ENCODE results near the gene KRT24. TPM values are rescaled to one million over a fixed set of nuclear protein-coding genes. Genes with fewer than 3 reads are reported as not detected.

Gene KRT24
- total RNA-seq, 2 donors from 2014 or later, result not detected

DNA sequence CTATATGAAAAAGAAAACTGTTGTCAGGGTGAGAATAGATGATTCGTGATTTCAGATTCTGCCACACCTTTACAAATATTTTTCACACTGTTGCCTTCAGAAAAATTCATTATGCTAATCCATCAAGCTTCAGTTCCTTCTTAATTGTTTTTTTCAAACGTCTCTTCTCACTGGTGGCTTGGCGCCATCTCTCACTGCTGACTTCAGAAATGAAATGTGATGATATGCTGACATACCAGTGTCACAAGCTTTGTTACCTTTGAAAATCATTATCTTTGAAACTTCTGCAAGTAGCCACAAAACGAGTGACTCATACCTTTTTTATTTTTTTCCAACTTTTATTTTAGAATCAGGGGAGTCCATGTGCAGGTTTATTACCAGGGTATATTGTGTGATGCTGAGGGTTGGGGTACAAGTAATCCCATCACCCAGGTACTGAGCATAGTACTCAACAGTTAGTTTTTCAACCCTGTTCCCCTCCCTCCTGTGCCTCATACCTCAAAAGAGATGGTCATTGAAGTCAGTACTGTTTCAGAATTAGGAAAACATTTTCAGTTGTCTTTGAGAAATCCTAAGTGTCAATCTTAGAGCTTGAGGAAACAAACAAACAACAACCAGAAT is 24.5 kb downstream of the KRT24 start:
- Mint-ChIP-seq H3K9me3 (no peaks in the 10 kb centered on the region), H3K27me3 (peaks cover 43 to 67% of the 10 kb centered on the region in 2 donors), H3K36me3 (no peaks in the 10 kb centered on the region), H3K4me1 (ENCODE audit: low read depth in 2 of 2) (peaks cover 0 to 3% of the 10 kb centered on the region in 2 donors), H3K27ac (no peak overlapping the region), H3K4me3 (no peak overlapping the region)
- DNase-seq (ENCODE audit: low spot score) (no peak), ATAC-seq (no peak)

DNA sequence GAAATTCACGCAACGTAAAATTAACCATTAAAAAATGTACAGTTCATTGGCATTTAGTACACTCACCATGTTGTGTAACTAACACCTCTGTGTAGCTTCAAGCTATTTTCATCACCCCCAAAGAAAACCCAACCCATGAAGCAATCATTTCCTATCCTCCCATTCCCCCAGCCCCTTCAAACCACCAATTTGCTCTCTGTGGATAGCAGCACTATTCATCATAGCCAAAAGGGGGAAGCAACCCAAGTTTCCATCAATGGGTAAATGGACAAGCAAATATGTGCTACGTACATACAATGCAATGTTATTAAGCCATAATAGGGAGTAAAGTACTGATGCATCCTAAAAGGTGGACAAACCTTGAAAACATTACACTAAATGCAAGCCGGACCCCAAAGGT is 27.6 kb downstream of the KRT24 start:
- no peak overlapping the region for H3K4me3 Mint-ChIP-seq
- no peak for DNase-seq (ENCODE audit: low spot score)
- no peak for ATAC-seq
- no peaks in the 10 kb centered on the region for H3K9me3 Mint-ChIP-seq
- no peak overlapping the region for H3K27ac Mint-ChIP-seq
- H3K36me3 Mint-ChIP-seq, result no peaks in the 10 kb centered on the region
- H3K27me3 Mint-ChIP-seq, result peaks cover 40 to 70% of the 10 kb centered on the region in 2 donors
- H3K4me1 Mint-ChIP-seq (ENCODE audit: low read depth in 2 of 2), result peaks cover 0 to 3% of the 10 kb centered on the region in 2 donors

GRCh38 chr17:40672654-40673053 is 30.9 kb downstream of the KRT24 start:
- ATAC-seq (no peak), DNase-seq (ENCODE audit: low spot score) (no peak)
- peaks cover 0 to 3% of the 10 kb centered on the region in 2 donors for H3K4me1 Mint-ChIP-seq (ENCODE audit: low read depth in 2 of 2)
- no peaks in the 10 kb centered on the region for H3K9me3 Mint-ChIP-seq
- H3K27me3 Mint-ChIP-seq, result peaks cover 38 to 58% of the 10 kb centered on the region in 2 donors
- H3K4me3 Mint-ChIP-seq, result no peak overlapping the region
- H3K27ac Mint-ChIP-seq, result no peak overlapping the region
- no peaks in the 10 kb centered on the region for H3K36me3 Mint-ChIP-seq

GRCh38 chr17:40671282-40671681 is 32.3 kb downstream of the KRT24 start:
- peaks cover 38 to 50% of the 10 kb centered on the region in 2 donors for H3K27me3 Mint-ChIP-seq
- no peaks in the 10 kb centered on the region for H3K9me3 Mint-ChIP-seq
- peaks cover 0 to 3% of the 10 kb centered on the region in 2 donors for H3K4me1 Mint-ChIP-seq (ENCODE audit: low read depth in 2 of 2)
- DNase-seq (ENCODE audit: low spot score) (no peak), ATAC-seq (no peak)
- H3K36me3 Mint-ChIP-seq, result no peaks in the 10 kb centered on the region
- no peak overlapping the region for H3K27ac Mint-ChIP-seq
- no peak overlapping the region for H3K4me3 Mint-ChIP-seq

DNA sequence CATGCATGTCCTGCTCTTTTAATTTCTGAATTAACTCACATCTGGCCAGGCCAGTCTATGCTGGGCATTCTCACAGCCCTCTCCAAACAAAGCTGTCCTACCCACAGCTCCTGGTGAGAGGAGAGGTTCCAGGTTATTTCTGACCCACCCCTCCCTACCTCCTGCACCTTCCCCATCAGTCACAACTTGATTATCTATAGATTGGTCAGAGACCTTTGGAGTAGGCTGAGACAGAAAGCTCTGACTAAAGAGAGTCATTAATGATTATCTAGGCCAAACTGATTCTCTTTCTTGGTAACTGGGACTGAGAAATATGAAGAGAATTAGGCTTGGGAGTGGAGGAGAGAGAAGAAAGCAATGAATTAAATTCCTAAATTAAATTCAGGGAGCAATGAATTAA is 37.2 kb downstream of the KRT24 start:
- Mint-ChIP-seq H3K27me3 (peaks cover 41 to 52% of the 10 kb centered on the region in 2 donors), H3K36me3 (no peaks in the 10 kb centered on the region), H3K4me3 (no peak overlapping the region), H3K9me3 (no peaks in the 10 kb centered on the region), H3K4me1 (ENCODE audit: low read depth in 2 of 2) (no peaks in the 10 kb centered on the region), H3K27ac (no peak overlapping the region)
- ATAC-seq (no peak), DNase-seq (ENCODE audit: low spot score) (no peak)

GRCh38 chr17:40664582-40665333 is 38.8 kb downstream of the KRT24 start, which contains the start of gene KRT222:
Gene KRT222 (minus strand): TSS chr17:40665177. CDS start chr17:40665099, 78 bp downstream.
- H3K27me3 Mint-ChIP-seq, result peaks cover 35 to 46% of the 10 kb centered on the region in 2 donors

GRCh38 chr17:40663252-40663651 is 40.3 kb downstream of the KRT24 start:
- H3K9me3 Mint-ChIP-seq, result no peaks in the 10 kb centered on the region
- no peak overlapping the region for H3K4me3 Mint-ChIP-seq
- ATAC-seq (no peak), DNase-seq (ENCODE audit: low spot score) (no peak)
- no peak overlapping the region for H3K27ac Mint-ChIP-seq
- H3K27me3 Mint-ChIP-seq, result peaks cover 37 to 52% of the 10 kb centered on the region in 2 donors
- no peaks in the 10 kb centered on the region for H3K4me1 Mint-ChIP-seq (ENCODE audit: low read depth in 2 of 2)
- H3K36me3 Mint-ChIP-seq, result no peaks in the 10 kb centered on the region

More at GRCh38 chr17:40664582-40665333, 38.8 kb downstream of the KRT24 start, which contains the start of gene KRT222:
- DNase-seq (ENCODE audit: low spot score) (no peak), ATAC-seq (no peak)
- Mint-ChIP-seq H3K4me1 (ENCODE audit: low read depth in 2 of 2) (no peaks in the 10 kb centered on the region), H3K27ac (no peak within 1 kb of the TSS), H3K4me3 (no peak within 1 kb of the TSS), H3K9me3 (no peaks in the 10 kb centered on the region), H3K36me3 (no peaks in the 10 kb centered on the region)

- H3K4me3 Mint-ChIP-seq, result no peak overlapping the region
- H3K36me3 Mint-ChIP-seq, result no peaks in the 10 kb centered on the region
- H3K27me3 Mint-ChIP-seq, result peaks cover 25 to 42% of the 10 kb centered on the region in 2 donors
- H3K27ac Mint-ChIP-seq, result no peak overlapping the region
- H3K4me1 Mint-ChIP-seq (ENCODE audit: low read depth in 2 of 2), result no peaks in the 10 kb centered on the region
- H3K9me3 Mint-ChIP-seq, result no peaks in the 10 kb centered on the region
- DNase-seq (ENCODE audit: low spot score), result no peak
- ATAC-seq, result no peak
Measured at GRCh38 chr17:40659911-40660310, 43.6 kb downstream of the KRT24 start.

DNA sequence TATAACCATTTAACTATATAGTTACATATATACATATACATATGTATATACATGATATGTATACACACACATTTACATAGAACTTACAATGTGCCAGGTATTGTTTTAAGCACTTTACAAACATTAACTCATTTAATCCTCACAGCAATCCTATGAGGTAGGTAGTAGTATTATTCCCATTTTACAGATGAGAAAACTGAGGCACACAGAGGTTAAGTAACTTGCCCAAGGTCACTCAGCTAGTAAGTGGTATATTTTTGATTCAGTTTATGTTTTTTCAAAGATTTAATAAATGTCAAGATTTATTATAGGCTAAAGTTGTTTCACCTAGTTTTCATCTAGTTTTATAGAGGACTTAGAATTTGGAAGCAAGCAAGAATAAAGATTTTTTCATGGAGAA is 45.2 kb downstream of the KRT24 start:
- no peaks in the 10 kb centered on the region for H3K4me1 Mint-ChIP-seq (ENCODE audit: low read depth in 2 of 2)
- ATAC-seq, result no peak
- no peaks in the 10 kb centered on the region for H3K9me3 Mint-ChIP-seq
- H3K27me3 Mint-ChIP-seq, result peaks cover 20 to 32% of the 10 kb centered on the region in 2 donors
- H3K4me3 Mint-ChIP-seq, result no peak overlapping the region
- no peak for DNase-seq (ENCODE audit: low spot score)
- no peaks in the 10 kb centered on the region for H3K36me3 Mint-ChIP-seq
- no peak overlapping the region for H3K27ac Mint-ChIP-seq

- Mint-ChIP-seq H3K36me3 (no peaks in the 10 kb centered on the region), H3K27me3 (no peaks in the 10 kb centered on the region), H3K27ac (no peak overlapping the region), H3K4me1 (ENCODE audit: low read depth in 2 of 2) (peaks cover 7 to 9% of the 10 kb centered on the region in 2 donors), H3K4me3 (no peak overlapping the region), H3K9me3 (no peaks in the 10 kb centered on the region)
- DNase-seq (ENCODE audit: low spot score), result no peak
- ATAC-seq, result no peak
Measured at GRCh38 chr17:40651939-40652338, 51.6 kb downstream of the KRT24 start.

- no peaks in the 10 kb centered on the region for H3K27me3 Mint-ChIP-seq
- DNase-seq (ENCODE audit: low spot score) (no peak), ATAC-seq (peak in 1 of 2 donors; percentile 20)
- H3K27ac Mint-ChIP-seq, result peak overlapping the region; percentile 100
- peaks cover 11% of the 10 kb centered on the region for H3K36me3 Mint-ChIP-seq
- peaks cover 15 to 29% of the 10 kb centered on the region in 2 donors for H3K4me1 Mint-ChIP-seq (ENCODE audit: low read depth in 2 of 2)
- peak overlapping the region; percentile 93 for H3K4me3 Mint-ChIP-seq
- H3K9me3 Mint-ChIP-seq, result no peaks in the 10 kb centered on the region
Measured at GRCh38 chr17:40648384-40648968, 55.1 kb downstream of the KRT24 start.
